Mucosa of descending colon (tissue), 3 donors: ENCODE results near the gene CCDC88C. TPM values are rescaled to one million over a fixed set of nuclear protein-coding genes. Genes with fewer than 3 reads are reported as not detected.

Experiments
- ATAC-seq: fragments of 200-7000 bp; cut with Tn5 transposase; one replicate; pipeline ENCODE4 v1.9.1; 2020; ENCODE audit warnings: mild to moderate bottlenecking, moderate library complexity
- DNase-seq, 3 donors: peaks; one replicate each; pipeline ENCODE4 v3.0.0-alpha.2; 2020
- H3K36me3 ChIP-seq: fragments of 200-600 bp; one replicate; pipeline ENCODE4 v1.8.0; 2021; ENCODE audit warnings: low read depth, mild to moderate bottlenecking
- H3K4me1 ChIP-seq: fragments of 200-600 bp; one replicate; pipeline ENCODE4 v1.8.0; 2021; ENCODE audit warnings: low read depth, mild to moderate bottlenecking
- H3K4me3 ChIP-seq: fragments of 200-600 bp; one replicate; pipeline ENCODE4 v1.8.0; 2021; ENCODE audit warnings: mild to moderate bottlenecking
- H3K9me3 ChIP-seq: fragments of 200-600 bp; one replicate; pipeline ENCODE4 v1.8.0; 2021; ENCODE audit warnings: mild to moderate bottlenecking
- CTCF ChIP-seq: fragments of 200-600 bp; IDR thresholded peaks from one replicate; pipeline ENCODE4 v1.8.0; 2022; ENCODE audit warnings: antibody characterized with exemption, mild to moderate bottlenecking
- intact Hi-C, 2 donors: fragments of 100-400 bp; cut with DNase I in 1 of 2; cut with micrococcal nuclease in 1 of 2; formaldehyde crosslinking; loops; one replicate each; pipeline versions ENCODE4 v1.11.0 to v1.11.1; 2022; cut with DNase I, micrococcal nuclease
- total RNA-seq, 3 donors: library from RNA; stranded (reverse); fragmentation: NEBNext Ultra II Directional in 2 of 3; extraction: Animal tissue kit (Norgen Biotek cat#: 25700) in 2 of 3; gene quantifications; one replicate each; pipeline versions ENCODE4 v1.2.1 to v1.2.4, GENCODE V29; 2021 to 2023
- donor health status: DM: no; HTN: no; CAD: no; lungs with moderate emphysema.
- donor health status: DM: no; HTN: no; CAD: no.
- donor health status: DM: no; HTN: yes; CAD: no.

CCDC88C gene
- total RNA-seq, 3 donors from 2014 or later = 30.1 to 62.1 (median 56.6) TPM

GRCh38 chr14:91293281-91293680 is 124.3 kb downstream of the CCDC88C start:
- Histone ChIP-seq H3K4me3 (no peak overlapping the region), H3K9me3 (no peaks in the 10 kb centered on the region), H3K4me1 (no peaks in the 10 kb centered on the region), H3K36me3 (peaks cover 5% of the 10 kb centered on the region)
- intact Hi-C loops = no loop called here
- TF ChIP-seq CTCF = no peak
- ATAC-seq = no peak
- no peak for DNase-seq

- no peak for ATAC-seq
- no peaks in the 10 kb centered on the region for H3K9me3 ChIP-seq
- no peak for TF ChIP-seq CTCF
- intact Hi-C loops = no loop called here
- H3K36me3 ChIP-seq = peaks cover 5% of the 10 kb centered on the region
- no peaks in the 10 kb centered on the region for H3K4me1 ChIP-seq
- no peak for DNase-seq
- H3K4me3 ChIP-seq = no peak overlapping the region
These were observed 125.1 kb downstream of the CCDC88C start for GRCh38 chr14:91292491-91292890.

- intact Hi-C loops = no loop called here
- Histone ChIP-seq H3K9me3 (no peaks in the 10 kb centered on the region), H3K4me1 (no peaks in the 10 kb centered on the region), H3K4me3 (no peak overlapping the region), H3K36me3 (peaks cover 5% of the 10 kb centered on the region)
- DNase-seq (peak in 1 of 3 donors; percentile 11), ATAC-seq (no peak)
- TF ChIP-seq CTCF = no peak
These were observed 125.7 kb downstream of the CCDC88C start for GRCh38 chr14:91291786-91292405.

GRCh38 chr14:91290986-91291385 is 126.6 kb downstream of the CCDC88C start:
- intact Hi-C loops = no loop called here
- H3K36me3 ChIP-seq = peaks cover 5% of the 10 kb centered on the region
- H3K4me1 ChIP-seq = no peaks in the 10 kb centered on the region
- no peak for TF ChIP-seq CTCF
- H3K9me3 ChIP-seq = no peaks in the 10 kb centered on the region
- DNase-seq (no peak), ATAC-seq (no peak)
- H3K4me3 ChIP-seq = no peak overlapping the region

- intact Hi-C loops = loop anchor here (5.0 to 10.0 kb wide), 2 partner anchors 112 to 385 kb away; no protein-coding TSS in a partner anchor
- Histone ChIP-seq H3K4me3 (no peak overlapping the region), H3K4me1 (no peaks in the 10 kb centered on the region), H3K36me3 (peaks cover 5% of the 10 kb centered on the region), H3K9me3 (no peaks in the 10 kb centered on the region)
- no peak for DNase-seq
- no peak for TF ChIP-seq CTCF
- no peak for ATAC-seq
These were observed 128.2 kb downstream of the CCDC88C start for GRCh38 chr14:91289464-91289863.
